ENCODE data around the gene MYO3A.

DNA sequence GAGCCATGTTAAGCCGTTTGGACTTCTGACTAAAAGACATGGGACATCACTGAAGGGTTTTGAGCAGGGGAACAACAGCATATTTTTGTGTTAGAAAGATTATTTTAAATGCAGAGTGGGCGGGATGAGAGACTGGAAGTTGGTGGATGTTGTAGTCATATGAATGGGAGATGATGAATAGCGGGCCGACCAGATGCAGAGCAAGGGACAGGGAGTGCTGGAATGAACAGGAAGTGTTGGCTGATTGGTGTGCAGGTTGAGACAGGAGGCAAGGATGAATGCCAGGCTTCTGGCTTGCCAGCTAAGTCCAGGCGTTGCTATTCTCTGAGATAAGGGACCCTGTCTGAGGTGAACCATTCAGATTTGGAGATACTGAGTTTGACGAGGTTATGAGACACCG, 320.6 kb downstream of the MYO3A start:
- TF ChIP-seq, protein P1, sequence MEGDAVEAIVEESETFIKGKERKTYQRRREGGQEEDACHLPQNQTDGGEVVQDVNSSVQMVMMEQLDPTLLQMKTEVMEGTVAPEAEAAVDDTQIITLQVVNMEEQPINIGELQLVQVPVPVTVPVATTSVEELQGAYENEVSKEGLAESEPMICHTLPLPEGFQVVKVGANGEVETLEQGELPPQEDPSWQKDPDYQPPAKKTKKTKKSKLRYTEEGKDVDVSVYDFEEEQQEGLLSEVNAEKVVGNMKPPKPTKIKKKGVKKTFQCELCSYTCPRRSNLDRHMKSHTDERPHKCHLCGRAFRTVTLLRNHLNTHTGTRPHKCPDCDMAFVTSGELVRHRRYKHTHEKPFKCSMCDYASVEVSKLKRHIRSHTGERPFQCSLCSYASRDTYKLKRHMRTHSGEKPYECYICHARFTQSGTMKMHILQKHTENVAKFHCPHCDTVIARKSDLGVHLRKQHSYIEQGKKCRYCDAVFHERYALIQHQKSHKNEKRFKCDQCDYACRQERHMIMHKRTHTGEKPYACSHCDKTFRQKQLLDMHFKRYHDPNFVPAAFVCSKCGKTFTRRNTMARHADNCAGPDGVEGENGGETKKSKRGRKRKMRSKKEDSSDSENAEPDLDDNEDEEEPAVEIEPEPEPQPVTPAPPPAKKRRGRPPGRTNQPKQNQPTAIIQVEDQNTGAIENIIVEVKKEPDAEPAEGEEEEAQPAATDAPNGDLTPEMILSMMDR (IDR thresholded peaks at IDR 0.05): no peak
- TF ChIP-seq POLR2A (IDR thresholded peaks at IDR 0.05) (no peak), POLR2AphosphoS5 (IDR thresholded peaks at IDR 0.05) (no peak)

All from prostate gland (tissue), 2 donors.